Fibroblast of the conjunctiva (primary cell): ENCODE data around the gene SGK1.

Experiments used
- DNase-seq: peaks from one replicate; pipeline ENCODE4 v3.0.0-alpha.2; 2010; ENCODE audit warnings: low read depth

The SGK1 gene

GRCh38 chr6:134171517-134171916 is 146.4 kb downstream of the SGK1 start:
- no peak for DNase-seq

DNA sequence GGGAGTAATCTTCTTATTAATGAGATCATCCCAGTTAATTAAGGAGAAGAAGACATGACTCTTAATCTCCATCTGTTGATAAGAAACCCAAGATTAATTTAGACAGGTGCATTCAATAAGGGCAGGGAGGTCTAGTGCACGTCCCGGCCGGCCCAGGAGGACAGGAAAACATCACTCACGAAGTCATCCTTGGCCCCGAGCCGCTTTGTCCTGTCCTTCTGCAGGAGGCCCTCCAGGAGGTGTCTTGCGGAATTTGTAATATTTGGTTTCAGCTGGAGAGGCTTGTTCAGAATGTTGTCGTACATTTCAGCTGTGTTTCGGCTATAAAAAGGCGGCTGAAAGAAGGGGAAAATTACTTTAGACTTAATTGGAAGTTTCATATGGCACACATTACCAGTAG is 147.1 kb downstream of the SGK1 start:
- DNase-seq: no peak

- no peak for DNase-seq
These were observed 147.9 kb downstream of the SGK1 start for GRCh38 chr6:134169871-134170486.

- DNase-seq: no peak
These were observed 149.2 kb downstream of the SGK1 start for GRCh38 chr6:134168590-134169208.

DNA sequence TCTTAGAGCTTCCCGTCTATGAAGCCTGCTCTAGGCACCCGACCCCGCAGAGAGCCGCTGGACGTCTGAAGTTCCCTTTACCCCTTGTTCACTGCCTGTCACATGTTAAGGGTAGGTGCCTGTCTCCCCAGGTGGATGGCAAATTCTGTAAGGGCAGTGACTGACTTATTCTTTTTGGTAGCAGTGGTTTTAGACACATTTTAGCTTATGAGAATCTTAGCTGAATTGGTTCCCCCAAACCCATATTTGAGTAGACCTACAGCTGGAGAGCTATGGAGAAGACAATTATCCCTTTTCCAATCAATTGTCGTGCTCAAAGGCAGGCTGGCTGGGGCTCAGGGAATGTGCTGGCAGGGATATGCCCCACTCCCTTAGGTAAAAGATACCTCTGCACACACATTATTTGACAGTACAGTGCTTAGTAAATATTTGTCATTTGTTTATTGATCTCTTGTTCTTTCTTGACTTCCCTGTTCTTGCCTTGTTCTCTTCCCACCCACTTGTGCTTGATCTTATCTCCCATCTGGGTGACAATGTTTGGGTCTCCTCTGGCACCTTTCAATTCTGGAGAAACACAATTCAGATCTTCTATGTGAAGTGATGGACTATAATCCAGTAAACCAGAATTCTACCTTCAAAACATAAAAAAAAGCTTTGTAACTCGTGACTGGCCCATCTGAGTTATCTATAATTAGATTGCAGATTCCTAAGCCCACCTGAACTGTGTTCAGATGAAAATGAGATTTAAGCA is 151.2 kb downstream of the SGK1 start:
- DNase-seq: no peak

GRCh38 chr6:134165561-134166201 is 152.2 kb downstream of the SGK1 start:
- DNase-seq: no peak

- no peak for DNase-seq
These were observed 153.6 kb downstream of the SGK1 start for GRCh38 chr6:134164300-134164699.

GRCh38 chr6:134162932-134163331 is 155.0 kb downstream of the SGK1 start:
- DNase-seq: no peak

- no peak for DNase-seq
These were observed 156.9 kb downstream of the SGK1 start for GRCh38 chr6:134161041-134161440.

- DNase-seq: no peak
These were observed 165.0 kb downstream of the SGK1 start for GRCh38 chr6:134152767-134153485.

- no peak for DNase-seq
These were observed 169.3 kb downstream of the SGK1 start for GRCh38 chr6:134148566-134148965.

DNA sequence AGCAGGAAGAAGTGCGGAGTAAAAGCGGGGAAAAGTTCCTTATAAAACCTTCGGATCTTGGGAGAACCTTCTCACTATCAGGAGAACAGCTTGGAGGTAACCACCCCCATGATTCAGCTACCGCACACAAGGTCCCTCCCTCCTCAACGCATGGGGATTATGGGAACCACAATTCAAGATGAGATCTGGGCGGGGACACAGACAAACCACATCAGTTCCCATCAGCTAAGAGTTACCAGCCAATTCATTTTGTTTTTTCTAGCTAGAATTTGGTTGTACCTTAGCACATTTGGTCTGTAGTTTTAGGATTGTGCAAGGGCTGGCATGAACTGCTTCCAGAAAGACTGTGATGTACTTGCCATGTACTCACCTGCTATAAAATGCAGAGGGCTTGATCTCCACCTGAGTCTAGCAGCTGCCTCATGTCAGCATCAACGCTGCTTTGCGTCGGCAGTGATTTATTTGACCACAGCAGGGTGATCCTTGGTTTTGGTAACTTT is 170.8 kb downstream of the SGK1 start:
- no peak for DNase-seq

DNA sequence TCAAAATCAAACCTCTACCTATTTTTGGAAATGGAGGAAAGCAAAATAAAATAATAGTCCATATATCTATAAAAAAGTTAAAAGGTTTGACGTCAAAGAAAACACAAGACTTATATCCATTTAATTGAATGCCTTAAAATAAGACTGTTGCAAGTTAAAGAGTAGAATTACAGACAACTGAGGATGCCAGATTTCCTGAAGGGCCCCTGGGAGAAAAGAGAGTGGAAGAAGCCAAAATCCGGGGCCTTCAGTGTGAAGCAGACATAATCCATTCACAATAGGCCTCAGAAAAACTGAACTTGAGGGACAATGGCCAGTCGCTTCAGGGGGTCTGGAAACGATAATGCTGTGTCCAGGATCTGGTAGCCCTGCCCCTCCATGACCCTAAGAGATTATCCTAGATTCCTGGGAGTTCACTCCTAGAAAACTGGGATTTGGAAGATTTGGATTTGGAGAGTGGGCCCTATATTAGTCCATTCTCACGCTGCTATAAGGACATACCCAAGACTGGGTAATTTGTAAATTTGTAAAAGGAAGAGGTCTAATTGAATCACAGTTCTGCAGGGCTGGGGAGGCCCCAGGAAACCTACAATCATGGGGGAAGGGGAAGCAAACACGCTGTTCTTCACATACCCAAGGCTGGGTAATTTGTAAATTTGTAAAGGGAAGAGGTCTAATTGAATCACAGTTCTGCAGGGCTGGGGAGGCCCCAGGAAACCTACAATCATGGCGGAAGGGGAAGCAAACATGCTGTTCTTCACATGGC is 171.5 kb downstream of the SGK1 start:
- no peak for DNase-seq

- DNase-seq: no peak
These were observed 172.1 kb downstream of the SGK1 start for GRCh38 chr6:134145786-134146185.

- DNase-seq: peak; percentile 36
These were observed 179.5 kb downstream of the SGK1 start for GRCh38 chr6:134138226-134138975.

GRCh38 chr6:134134654-134135053 is 183.3 kb downstream of the SGK1 start:
- no peak for DNase-seq

DNA sequence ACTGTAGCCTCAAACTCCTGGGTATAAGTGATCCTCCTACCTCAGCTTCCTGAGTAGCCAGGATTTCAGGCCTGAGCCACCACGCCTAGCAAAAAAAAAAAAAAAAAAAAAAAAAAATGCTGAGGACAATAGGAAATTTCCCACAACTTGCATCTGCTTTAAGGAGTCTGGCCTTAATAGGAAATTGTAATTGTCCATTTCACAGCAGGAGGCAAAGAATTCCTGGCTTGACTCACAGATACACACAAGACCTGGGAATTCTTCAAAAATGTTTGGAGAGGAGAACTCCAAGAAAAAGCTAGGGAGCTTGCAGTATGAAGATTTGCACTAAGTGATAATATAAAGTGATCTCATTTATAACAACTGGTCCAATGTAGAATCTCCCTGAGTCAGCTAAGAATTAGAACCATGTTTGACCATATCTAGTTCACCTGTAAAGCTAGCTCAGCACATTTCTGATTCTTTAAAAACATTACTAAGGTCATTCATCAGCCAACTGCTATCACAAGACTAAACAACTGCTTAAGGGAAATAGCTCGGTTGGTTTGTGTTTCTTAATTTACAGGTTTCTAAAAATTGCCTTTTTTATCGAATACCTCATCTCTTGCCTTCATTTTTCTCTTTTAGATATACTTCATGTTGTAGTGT is 185.3 kb downstream of the SGK1 start:
- no peak for DNase-seq

- no peak for DNase-seq
These were observed 186.3 kb downstream of the SGK1 start for GRCh38 chr6:134131530-134132139.

DNA sequence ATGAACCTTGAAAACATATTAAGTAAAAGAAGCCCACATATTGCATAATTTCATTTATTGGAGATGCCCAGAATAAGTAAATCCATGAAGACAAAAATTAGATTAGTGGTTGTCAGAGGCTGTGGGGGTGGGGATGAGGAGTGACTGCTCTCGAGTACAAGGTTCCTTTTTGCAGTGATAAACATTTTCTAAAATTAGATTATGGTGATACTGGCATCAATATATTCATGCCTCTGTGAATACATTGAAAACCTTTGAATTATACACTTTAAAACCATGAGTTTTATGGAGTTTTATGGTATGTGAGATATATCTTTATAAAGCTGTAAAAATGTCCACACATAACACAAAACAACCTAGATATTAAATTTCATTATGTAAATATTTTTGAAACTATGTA is 189.8 kb downstream of the SGK1 start:
- no peak for DNase-seq
